ENCODE measurements around the gene APPBP2.

DNA sequence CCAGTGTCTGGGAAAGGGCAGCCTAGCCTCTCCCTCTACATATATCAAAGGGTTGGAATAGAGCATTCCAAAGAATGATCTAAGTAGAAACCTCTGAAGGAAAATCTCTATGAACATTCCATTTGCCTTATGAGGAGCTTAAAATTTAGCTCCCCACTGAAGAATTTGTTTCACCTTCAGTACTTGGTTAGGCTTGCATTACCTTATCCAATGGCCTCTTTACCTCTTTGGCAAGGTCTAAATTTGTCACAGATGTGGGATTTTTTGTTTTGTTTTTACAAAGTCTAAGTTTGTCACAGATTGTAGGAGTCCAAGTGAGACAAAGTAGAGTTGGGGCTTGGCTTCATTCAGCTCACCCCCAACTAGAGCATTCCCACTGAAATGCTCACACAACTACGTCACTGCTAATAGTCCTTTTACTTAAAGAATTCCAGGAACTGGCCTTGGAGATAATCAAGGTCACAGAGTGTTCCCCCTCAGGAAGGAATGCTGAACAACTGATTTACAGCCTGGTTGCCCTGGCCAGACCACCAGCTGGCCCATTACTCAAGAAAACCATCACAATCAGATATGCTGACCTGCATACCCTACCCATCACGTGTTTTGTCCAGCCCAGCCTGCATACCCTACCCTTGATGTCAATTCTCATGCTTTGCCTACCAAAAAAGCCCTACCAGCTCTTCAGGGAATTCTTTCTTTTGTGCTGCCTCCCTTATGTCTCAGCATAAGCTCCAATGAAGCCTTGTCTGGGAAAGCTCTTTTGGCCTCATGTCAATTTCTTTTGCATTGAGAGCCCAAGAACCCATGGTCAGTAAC, 47.4 kb upstream of the APPBP2 start:
- TF ChIP-seq, protein P1, sequence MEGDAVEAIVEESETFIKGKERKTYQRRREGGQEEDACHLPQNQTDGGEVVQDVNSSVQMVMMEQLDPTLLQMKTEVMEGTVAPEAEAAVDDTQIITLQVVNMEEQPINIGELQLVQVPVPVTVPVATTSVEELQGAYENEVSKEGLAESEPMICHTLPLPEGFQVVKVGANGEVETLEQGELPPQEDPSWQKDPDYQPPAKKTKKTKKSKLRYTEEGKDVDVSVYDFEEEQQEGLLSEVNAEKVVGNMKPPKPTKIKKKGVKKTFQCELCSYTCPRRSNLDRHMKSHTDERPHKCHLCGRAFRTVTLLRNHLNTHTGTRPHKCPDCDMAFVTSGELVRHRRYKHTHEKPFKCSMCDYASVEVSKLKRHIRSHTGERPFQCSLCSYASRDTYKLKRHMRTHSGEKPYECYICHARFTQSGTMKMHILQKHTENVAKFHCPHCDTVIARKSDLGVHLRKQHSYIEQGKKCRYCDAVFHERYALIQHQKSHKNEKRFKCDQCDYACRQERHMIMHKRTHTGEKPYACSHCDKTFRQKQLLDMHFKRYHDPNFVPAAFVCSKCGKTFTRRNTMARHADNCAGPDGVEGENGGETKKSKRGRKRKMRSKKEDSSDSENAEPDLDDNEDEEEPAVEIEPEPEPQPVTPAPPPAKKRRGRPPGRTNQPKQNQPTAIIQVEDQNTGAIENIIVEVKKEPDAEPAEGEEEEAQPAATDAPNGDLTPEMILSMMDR (IDR thresholded peaks at IDR 0.05) = no peak
- TF ChIP-seq EP300 (IDR thresholded peaks at IDR 0.05) (no peak), POLR2A (IDR thresholded peaks at IDR 0.05; ENCODE audit: low read depth) (no peak), POLR2AphosphoS5 (IDR thresholded peaks at IDR 0.05) (peak; percentile 41 to 53)

Measured in esophagus muscularis mucosa (tissue), 4 donors.